HG03135 (cell line): ENCODE measurements around the gene TGFA.

Experiments used
- ATAC-seq: cut with Tn5 transposase; IDR thresholded peaks from one replicate; pipeline ENCODE4 v1.9.1; 2021; ENCODE audit warnings: mild to moderate bottlenecking, moderate library complexity; ENCODE audit not compliant: unreplicated experiment

Gene TGFA

GRCh38 chr2:70525032-70525431 is 28.6 kb downstream of the TGFA start:
- ATAC-seq: no peak

DNA sequence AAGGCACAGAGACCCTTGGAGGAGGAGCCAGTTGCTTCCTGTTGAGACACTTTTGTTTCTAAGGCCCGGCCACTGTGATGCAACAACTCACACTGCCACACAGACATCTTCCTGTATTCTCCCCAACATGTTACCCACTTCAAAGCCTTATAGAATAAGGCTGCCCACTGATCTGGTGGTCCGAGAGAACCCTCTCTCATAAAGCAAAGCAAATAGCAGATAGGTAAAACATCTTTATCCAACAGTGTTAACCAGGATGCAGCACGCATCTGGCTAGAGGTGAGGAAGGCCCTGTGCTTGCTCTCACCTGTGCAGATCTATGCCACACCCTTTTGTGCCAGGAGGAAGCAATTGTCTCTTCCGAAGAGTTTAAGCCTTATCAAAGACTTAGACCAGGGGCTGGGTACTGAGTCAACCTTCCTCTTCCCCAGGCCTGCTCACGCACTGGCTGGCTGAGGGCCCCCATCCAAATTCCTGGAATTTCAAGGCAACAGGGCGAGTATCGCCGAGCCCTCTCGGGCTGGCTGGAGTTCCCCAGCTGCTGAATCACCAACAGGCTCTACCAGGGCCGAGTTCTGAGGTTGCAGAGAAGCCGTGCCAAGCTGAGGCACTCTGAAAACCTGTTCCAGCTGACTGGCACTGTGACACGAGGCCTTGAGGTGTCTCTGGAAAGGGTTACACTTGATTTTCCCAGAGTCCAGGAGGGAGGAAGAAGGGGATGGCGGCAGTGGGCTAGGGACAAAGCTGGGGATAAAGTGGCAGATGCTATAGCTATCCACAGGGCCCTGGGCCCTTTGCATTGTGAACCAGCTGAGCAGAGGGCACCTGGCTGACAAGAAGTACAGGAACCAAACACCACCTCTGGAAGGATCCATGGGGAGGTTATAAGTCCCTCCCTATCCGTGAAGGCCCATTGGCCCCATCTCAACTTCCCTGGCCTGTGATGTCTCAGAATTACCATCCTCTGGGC is 29.3 kb downstream of the TGFA start:
- ATAC-seq: no peak

- no peak for ATAC-seq
These were observed 30.0 kb downstream of the TGFA start for GRCh38 chr2:70523672-70523995.

- ATAC-seq: no peak
These were observed 31.0 kb downstream of the TGFA start for GRCh38 chr2:70522627-70523026.

DNA sequence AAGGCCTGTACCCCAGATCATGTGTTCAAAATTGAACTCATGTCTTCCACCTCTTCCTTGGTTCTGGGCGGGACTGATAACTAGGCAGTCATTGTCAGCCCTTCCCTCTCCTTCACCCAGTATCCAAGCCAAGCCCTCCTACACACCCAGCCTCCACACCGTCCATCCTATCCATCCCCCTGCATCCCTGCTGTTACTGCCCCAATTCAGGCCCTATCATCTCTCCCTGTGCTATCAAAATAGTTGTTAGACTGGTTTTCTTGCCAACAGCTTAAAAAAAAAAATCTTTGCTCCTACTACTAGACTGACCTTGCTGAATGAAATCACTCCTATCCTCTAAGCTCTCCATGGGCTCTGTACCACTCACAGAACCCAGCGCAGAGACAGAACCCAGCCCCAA is 32.8 kb downstream of the TGFA start:
- ATAC-seq: no peak

- ATAC-seq: no peak
These were observed 34.2 kb downstream of the TGFA start for GRCh38 chr2:70519453-70519852.

GRCh38 chr2:70518557-70518956 is 35.1 kb downstream of the TGFA start:
- no peak for ATAC-seq

- no peak for ATAC-seq
These were observed 35.8 kb downstream of the TGFA start for GRCh38 chr2:70517804-70518203.

DNA sequence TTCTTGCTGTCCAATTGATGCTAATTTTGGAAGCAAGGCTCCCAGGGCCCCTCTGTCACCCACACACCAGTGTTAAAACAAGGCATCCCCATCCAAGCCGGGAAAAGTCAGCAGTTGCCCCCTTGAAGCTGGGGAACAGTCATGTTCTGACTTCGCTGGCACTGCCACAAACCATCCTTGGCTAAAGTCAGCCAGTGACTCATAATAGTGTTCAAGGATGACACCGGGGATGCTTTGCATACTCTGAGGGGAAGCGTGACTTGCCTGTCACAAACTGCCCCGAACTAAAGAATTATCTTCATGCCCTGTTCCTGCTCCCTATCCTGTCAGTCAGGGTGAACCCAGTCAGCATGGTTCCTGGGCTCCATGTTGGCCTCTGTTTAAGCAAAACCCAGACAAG is 37.0 kb downstream of the TGFA start:
- ATAC-seq: peak; percentile 93

GRCh38 chr2:70515938-70516337 is 37.7 kb downstream of the TGFA start:
- no peak for ATAC-seq

- no peak for ATAC-seq
These were observed 39.0 kb downstream of the TGFA start for GRCh38 chr2:70514612-70515055.

DNA sequence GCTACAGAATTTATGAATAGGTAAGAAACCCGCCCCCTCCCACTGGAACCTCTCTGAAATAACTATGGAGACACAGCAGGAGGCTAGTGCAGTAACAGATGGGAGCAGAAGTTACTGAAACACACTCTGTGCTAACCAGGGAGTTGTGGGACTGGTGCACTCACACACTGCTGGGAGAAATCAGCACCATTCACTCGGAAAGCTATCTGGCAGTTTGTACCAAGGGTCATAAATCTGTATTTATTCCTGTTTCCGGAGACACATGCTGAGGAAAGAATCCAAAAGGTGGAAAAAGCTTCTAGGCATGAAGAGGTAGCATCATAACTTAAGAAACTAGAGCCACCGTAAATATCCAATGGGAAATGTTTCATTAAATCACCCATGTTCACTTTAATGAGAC is 39.9 kb downstream of the TGFA start:
- no peak for ATAC-seq

DNA sequence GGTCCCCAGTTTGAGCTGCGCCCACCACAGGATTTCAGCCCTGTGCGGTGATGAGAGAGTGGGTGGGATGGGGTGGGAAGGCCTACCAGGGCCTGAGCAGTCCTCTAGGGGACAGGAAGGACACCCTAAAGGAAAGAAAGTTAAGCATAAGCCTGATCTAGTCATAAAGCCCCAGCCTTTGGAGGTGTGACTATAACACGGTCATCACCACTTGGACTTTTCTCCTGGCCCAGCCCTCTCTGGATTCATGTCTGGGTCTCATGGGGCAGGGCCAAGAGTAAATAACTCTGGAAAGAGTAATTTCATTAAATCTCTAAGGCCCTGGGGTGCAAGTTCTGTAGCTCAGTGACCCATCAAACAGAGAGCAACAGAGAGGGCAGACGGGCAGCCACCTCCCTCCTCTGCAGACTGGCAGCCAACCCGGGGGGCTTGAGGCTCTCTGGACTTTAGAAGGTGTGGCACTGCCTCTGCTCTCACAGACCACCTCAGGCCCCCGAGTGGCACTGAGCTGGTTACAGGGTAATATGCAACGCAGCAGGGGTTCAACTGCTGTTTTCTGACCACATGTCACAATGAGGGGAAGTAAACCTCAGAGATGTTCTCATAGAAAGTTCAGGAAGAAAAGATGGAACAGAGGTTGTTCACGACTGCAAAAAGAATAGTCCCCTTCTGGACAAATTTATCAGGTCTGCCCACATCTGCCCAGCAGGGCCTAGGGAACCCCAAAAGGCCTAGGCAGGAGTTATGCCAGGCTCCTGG is 41.5 kb downstream of the TGFA start:
- no peak for ATAC-seq

- ATAC-seq: no peak
These were observed 43.3 kb downstream of the TGFA start for GRCh38 chr2:70510313-70510712.

DNA sequence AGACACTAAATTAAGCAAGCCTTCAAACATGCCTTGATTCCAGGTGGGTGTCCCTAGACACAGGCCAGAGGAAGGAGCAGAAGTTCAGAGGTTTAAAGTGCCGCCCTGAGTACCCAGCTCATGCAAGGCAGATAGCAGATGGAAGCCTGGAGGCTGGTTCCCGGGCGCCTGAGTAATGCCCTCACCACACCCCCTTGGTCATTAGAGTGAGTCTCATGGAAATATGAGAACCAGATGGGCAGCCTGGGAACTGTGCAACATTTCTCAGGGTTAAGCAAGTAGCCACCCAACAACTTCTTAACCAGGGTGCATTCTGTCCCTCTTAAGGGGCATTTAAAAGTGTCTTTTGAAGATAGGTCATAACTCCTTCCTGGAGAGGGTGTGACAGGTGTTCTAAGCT is 44.1 kb downstream of the TGFA start:
- ATAC-seq: no peak

GRCh38 chr2:70508711-70509462 is 44.7 kb downstream of the TGFA start:
- ATAC-seq: no peak

DNA sequence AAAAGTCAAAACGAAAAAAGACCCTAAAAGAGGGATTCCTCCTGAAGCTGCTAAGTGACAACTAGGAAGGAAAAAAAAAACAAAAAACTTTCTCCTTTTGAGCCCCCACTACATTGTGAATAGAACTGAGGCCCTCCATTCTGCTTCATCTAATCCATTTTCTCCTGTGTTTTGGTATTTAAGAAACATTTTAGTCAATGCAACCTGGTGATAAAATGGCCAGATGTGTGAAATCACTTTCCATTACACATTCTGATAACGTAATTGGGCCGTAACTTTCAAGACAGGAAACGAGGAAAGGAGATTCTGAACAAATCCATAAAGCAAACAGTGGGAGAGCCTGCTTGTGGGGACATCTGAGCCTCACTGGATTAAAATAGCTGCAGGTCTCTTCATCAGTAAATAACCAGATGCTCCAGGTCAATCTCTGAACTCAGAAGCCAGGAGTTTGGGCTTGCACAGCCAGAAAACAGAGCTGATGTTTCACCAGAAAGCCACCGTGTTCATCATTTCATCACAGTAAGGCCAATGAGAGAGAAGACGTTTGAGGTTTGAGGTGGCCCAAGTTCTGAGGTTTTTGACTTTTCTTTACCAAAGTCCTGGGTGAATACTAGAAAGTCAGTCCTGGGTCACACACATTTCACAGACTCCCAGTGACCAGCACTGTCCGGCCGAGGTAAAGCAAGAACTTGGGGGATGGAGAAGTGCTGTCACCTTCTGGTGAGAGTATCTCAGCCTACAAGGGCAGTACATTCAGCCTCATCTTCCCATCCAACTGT is 47.8 kb downstream of the TGFA start:
- ATAC-seq: no peak

GRCh38 chr2:70504750-70505149 is 48.9 kb downstream of the TGFA start:
- ATAC-seq: no peak

GRCh38 chr2:70503896-70504295 is 49.7 kb downstream of the TGFA start:
- no peak for ATAC-seq

- ATAC-seq: no peak
These were observed 51.9 kb downstream of the TGFA start for GRCh38 chr2:70501728-70502127.

- no peak for ATAC-seq
These were observed 52.4 kb downstream of the TGFA start for GRCh38 chr2:70501215-70501614.
